Hepatocyte (in vitro differentiated cells): ENCODE measurements around the gene OBI1. TPM values are rescaled to one million over a fixed set of nuclear protein-coding genes. Genes with fewer than 3 reads are reported as not detected.

Source experiments
- DNase-seq: peaks from one replicate; pipeline ENCODE4 v3.0.0-alpha.2; 2016; ENCODE audit warnings: low spot score
- H2AFZ ChIP-seq: fragments of 200-600 bp; sonication (generic); 2 replicates; pipeline ENCODE4 v1.6.0; 2016; ENCODE audit warnings: antibody characterized with exemption, mild to moderate bottlenecking
- H3K27ac ChIP-seq: fragments of 200-600 bp; sonication (generic); 2 replicates; pipeline ENCODE4 v1.5.1; 2016; ENCODE audit warnings: mild to moderate bottlenecking
- H3K27me3 ChIP-seq: fragments of 200-600 bp; sonication (generic); 2 replicates; pipeline ENCODE4 v1.6.1; 2016
- H3K36me3 ChIP-seq: fragments of 200-600 bp; sonication (generic); replicated peaks from 2 replicates; pipeline ENCODE4 v1.5.1; 2016; ENCODE audit warnings: low read depth; ENCODE audit not compliant: insufficient read depth
- H3K4me1 ChIP-seq: fragments of 200-600 bp; sonication (generic); 2 replicates; pipeline ENCODE4 v1.5.1; 2016; ENCODE audit warnings: mild to moderate bottlenecking, moderate library complexity; ENCODE audit not compliant: insufficient read depth
- H3K4me2 ChIP-seq: fragments of 200-600 bp; sonication (generic); 2 replicates; pipeline ENCODE4 v1.6.0; 2016
- H3K4me3 ChIP-seq: fragments of 200-600 bp; sonication (generic); 2 replicates; pipeline ENCODE4 v1.5.1; 2016; ENCODE audit warnings: mild to moderate bottlenecking
- H3K79me2 ChIP-seq: fragments of 200-600 bp; sonication (generic); 2 replicates; pipeline ENCODE4 v1.6.0; 2017; ENCODE audit warnings: mild to moderate bottlenecking
- H3K9me2 ChIP-seq: fragments of 200-600 bp; sonication (generic); replicated peaks from 2 replicates; pipeline ENCODE4 v1.6.0; 2017; ENCODE audit warnings: mild to moderate bottlenecking; ENCODE audit not compliant: insufficient read depth
- H3K9me3 ChIP-seq: fragments of 200-600 bp; sonication (generic); 2 replicates; pipeline ENCODE4 v1.5.1; 2016; ENCODE audit warnings: low read depth, mild to moderate bottlenecking
- H4K20me1 ChIP-seq: fragments of 200-600 bp; sonication (generic); 2 replicates; pipeline ENCODE4 v1.6.0; 2016; ENCODE audit warnings: mild to moderate bottlenecking; ENCODE audit not compliant: insufficient read depth, poor library complexity, severe bottlenecking
- EZH2 ChIP-seq: fragments of 200-600 bp; sonication (generic); IDR thresholded peaks from 2 replicates; pipeline ENCODE4 v1.6.1; 2016; ENCODE audit warnings: antibody characterized with exemption, mild to moderate bottlenecking, borderline replicate concordance
- EZH2phosphoT487 ChIP-seq: fragments of 200-600 bp; sonication (generic); IDR thresholded peaks from one replicate; pipeline ENCODE4 v1.6.1; 2018; ENCODE audit warnings: antibody characterized with exemption, mild to moderate bottlenecking, low read depth, moderate library complexity; ENCODE audit not compliant: unreplicated experiment, severe bottlenecking
- WGBS: methylation state at CpG from one replicate; pipeline ENCODE4 v1.1.6; 2016; ENCODE audit warnings: low lambda C conversion rate; ENCODE audit errors: missing lambda C conversion rate; 5-methylcytosine and 5-hydroxymethylcytosine counted together
- polyA plus RNA-seq: library from polyadenylated mRNA; unstranded; fragments of >200 nt; fragmentation: Nextera tagmentation; extraction: Ambion mirVana; gene quantifications from 2 replicates; pipeline ENCODE4 v1.2.1, GENCODE V29; 2016
- total RNA-seq: library from RNA; depleted of rRNA; stranded (reverse); fragments of >200 nt; gene quantifications from 2 replicates; pipeline ENCODE4 v1.2.3, GENCODE V29; 2014
- TF ChIP-seq, protein P1 (sequence below): fragments of 200-600 bp; sonication (generic); IDR thresholded peaks from 2 replicates; pipeline ENCODE4 v1.5.1; 2016; ENCODE audit warnings: antibody characterized with exemption, mild to moderate bottlenecking; ENCODE audit not compliant: poor library complexity

The OBI1 gene
- total and polyA plus RNA-seq, 2 experiments from 2014 or later = 5.3 to 17.6 TPM

- H3K79me2 ChIP-seq = no peaks in the 10 kb centered on the region
- H3K9me3 ChIP-seq = no peaks in the 10 kb centered on the region
- TF ChIP-seq EZH2phosphoT487 (peak; percentile 45), EZH2 (no peak)
- no peak overlapping the region for H3K4me3 ChIP-seq
- no peaks in the 10 kb centered on the region for H4K20me1 ChIP-seq
- no peaks in the 10 kb centered on the region for H3K9me2 ChIP-seq
- no peak overlapping the region for H3K27ac ChIP-seq
- H2AFZ ChIP-seq = no peak overlapping the region
- peaks cover 27% of the 10 kb centered on the region for H3K4me1 ChIP-seq
- 12% methylated on average over 13 of the region's 13 CpGs for WGBS
- peaks cover 95% of the 10 kb centered on the region for H3K27me3 ChIP-seq
- no peak overlapping the region for H3K4me2 ChIP-seq
- no peaks in the 10 kb centered on the region for H3K36me3 ChIP-seq
- DNase-seq = no peak
Observed at GRCh38 chr13:78600280-78600883, 58.6 kb downstream of the OBI1 start.

GRCh38 chr13:78599645-78600279, 59.2 kb downstream of the OBI1 start:
- Histone ChIP-seq H3K36me3 (no peaks in the 10 kb centered on the region), H3K4me3 (no peak overlapping the region), H3K27me3 (peaks cover 95% of the 10 kb centered on the region), H2AFZ (no peak overlapping the region), H3K4me1 (peaks cover 27% of the 10 kb centered on the region), H3K27ac (no peak overlapping the region), H3K4me2 (no peak overlapping the region), H3K9me2 (no peaks in the 10 kb centered on the region), H3K79me2 (no peaks in the 10 kb centered on the region), H4K20me1 (no peaks in the 10 kb centered on the region), H3K9me3 (no peaks in the 10 kb centered on the region)
- 24% methylated on average over 6 of the region's 6 CpGs for WGBS
- TF ChIP-seq EZH2 = no peak
- TF ChIP-seq, protein P1, sequence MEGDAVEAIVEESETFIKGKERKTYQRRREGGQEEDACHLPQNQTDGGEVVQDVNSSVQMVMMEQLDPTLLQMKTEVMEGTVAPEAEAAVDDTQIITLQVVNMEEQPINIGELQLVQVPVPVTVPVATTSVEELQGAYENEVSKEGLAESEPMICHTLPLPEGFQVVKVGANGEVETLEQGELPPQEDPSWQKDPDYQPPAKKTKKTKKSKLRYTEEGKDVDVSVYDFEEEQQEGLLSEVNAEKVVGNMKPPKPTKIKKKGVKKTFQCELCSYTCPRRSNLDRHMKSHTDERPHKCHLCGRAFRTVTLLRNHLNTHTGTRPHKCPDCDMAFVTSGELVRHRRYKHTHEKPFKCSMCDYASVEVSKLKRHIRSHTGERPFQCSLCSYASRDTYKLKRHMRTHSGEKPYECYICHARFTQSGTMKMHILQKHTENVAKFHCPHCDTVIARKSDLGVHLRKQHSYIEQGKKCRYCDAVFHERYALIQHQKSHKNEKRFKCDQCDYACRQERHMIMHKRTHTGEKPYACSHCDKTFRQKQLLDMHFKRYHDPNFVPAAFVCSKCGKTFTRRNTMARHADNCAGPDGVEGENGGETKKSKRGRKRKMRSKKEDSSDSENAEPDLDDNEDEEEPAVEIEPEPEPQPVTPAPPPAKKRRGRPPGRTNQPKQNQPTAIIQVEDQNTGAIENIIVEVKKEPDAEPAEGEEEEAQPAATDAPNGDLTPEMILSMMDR = no peak
- TF ChIP-seq EZH2phosphoT487 = no peak
- no peak for DNase-seq

DNA sequence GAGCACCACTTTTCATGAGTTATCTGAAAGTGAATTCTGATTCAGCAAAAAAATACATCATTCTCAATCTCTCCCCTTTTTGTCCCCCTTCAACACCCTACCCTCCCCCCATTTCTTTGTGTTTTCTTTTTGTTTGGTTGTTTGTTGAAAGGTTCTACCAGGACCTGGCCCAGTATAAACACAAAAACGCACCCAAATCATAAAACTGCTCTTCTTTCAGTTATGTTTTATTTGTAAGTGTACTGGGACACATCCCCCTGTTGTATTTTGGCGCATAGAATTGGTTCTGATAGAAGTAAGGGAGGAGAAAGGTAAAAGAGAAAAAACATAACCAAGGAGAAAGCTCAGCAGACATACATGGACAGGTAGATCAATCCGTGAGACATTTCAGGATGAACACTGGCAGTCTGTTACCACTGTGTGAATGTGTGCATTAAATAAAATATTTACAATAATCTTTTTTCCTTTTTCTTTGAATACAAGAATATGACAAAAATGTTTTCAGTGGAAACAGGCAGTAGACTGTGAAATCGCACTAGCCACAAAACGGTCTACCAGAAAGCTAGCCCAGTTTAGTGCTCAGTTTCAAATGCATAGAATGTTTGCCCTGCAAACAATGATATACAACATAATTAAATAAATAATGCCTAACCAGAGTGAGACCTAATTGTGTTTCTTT, 59.9 kb downstream of the OBI1 start:
- Histone ChIP-seq H3K4me2 (no peak overlapping the region), H3K9me2 (no peaks in the 10 kb centered on the region), H3K27me3 (peaks cover 95% of the 10 kb centered on the region), H2AFZ (no peak overlapping the region), H3K9me3 (no peaks in the 10 kb centered on the region), H3K4me3 (no peak overlapping the region), H3K36me3 (no peaks in the 10 kb centered on the region), H3K79me2 (no peaks in the 10 kb centered on the region), H3K4me1 (peaks cover 27% of the 10 kb centered on the region), H3K27ac (no peak overlapping the region), H4K20me1 (no peaks in the 10 kb centered on the region)
- WGBS = 14% methylated on average over 5 of the region's 5 CpGs
- TF ChIP-seq EZH2phosphoT487 = peak; percentile 66
- TF ChIP-seq, protein P1 = no peak
- no peak for DNase-seq
